Stimulated activated CD4-positive, alpha-beta T cell treated with anti-CD3 and anti-CD28 coated beads, Interleukin-2, amount 100 ng/mL, for 24 hours (primary cell): ENCODE results near the gene PDCD1LG2.
A peak's percentile ranks its signal among the peaks of the same experiment; 100 is the strongest.
"Not testable (repeated sequence)": the region's sequence is repeated elsewhere in the genome, so short reads cannot be mapped to it uniquely, and the experiment has no call there.

Experiments used
- DNase-seq, 2 donors: peaks; one replicate each; pipeline ENCODE4 v3.0.0-alpha.2; 2020

Gene PDCD1LG2

GRCh38 chr9:5510360-5510931 is at the start of gene PDCD1LG2:
PDCD1LG2 (plus strand) TSS chr9:5510531; CDS start chr9:5522547, 12,016 bp downstream.
- DNase-seq: peak; percentile 64 to 74

DNA sequence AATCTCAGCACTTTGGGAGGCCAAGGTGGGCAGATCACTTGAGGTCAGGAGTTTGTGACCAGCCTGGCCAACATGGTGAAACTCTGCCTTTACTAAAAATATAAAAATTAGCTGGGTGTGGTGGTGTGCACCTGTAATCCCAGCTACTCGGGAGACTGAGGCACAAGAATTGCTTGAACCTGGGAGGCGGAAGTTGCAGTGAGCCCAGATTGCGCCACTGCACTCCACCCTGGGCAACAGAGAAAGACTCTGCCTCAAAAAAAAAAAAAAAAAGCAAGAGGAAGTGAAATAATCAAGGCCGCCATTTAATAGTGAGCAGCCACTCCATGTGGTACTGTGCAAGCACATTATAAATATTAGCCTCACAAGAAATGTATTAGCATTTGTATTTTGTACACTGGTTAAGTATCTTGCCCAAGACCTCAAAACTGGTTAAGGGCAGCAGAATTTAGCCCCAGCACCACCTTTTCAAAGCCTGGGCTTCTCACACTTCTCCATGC is 45.5 kb upstream of the PDCD1LG2 start:
- DNase-seq: not testable (repeated sequence)

- DNase-seq: no peak
These were observed 44.3 kb upstream of the PDCD1LG2 start for GRCh38 chr9:5466005-5466404.

DNA sequence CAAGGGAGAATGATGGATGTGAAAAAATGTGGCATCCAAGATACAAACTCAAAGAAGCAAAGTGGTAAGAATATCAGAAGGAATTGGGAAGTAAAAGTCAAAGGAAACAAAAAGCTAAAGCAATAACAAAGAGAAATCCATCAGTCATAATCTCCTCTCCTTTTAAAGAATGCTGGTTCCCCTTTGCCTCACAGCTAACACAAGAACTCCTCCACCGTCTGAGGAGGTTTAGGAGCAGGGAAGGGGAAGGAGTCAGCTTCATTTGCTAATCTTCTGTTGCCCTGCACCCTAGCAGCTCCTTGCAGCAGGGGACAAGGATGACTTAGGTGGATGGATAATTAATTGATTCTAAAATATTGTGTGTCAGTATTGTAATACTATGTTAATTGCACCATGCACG is 43.6 kb upstream of the PDCD1LG2 start:
- no peak for DNase-seq

- no peak for DNase-seq
These were observed 41.5 kb upstream of the PDCD1LG2 start for GRCh38 chr9:5468850-5469249.

GRCh38 chr9:5470122-5470521 is 40.2 kb upstream of the PDCD1LG2 start:
- DNase-seq: no peak

GRCh38 chr9:5470816-5471215 is 39.5 kb upstream of the PDCD1LG2 start:
- DNase-seq: no peak

GRCh38 chr9:5475611-5476010 is 34.7 kb upstream of the PDCD1LG2 start:
- DNase-seq: not testable (repeated sequence)

DNA sequence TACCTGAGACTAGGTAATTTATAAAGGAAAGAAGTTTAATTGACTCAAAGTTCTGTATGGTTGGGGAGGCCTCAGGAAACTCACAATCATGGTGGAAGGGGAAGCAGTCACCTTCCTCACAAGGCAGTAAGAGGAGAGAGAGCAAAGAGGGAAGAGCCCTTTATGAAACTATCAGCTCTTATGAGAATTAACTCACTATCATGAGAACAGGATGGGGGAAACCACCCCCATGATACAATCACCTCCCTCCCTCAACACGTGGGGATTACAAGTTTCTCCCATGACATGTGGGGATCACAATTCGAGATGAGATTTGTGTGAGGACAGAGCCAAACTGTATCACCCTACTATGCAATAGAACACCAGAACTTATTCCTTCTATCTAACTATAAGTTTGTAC is 32.1 kb upstream of the PDCD1LG2 start:
- no peak for DNase-seq

DNA sequence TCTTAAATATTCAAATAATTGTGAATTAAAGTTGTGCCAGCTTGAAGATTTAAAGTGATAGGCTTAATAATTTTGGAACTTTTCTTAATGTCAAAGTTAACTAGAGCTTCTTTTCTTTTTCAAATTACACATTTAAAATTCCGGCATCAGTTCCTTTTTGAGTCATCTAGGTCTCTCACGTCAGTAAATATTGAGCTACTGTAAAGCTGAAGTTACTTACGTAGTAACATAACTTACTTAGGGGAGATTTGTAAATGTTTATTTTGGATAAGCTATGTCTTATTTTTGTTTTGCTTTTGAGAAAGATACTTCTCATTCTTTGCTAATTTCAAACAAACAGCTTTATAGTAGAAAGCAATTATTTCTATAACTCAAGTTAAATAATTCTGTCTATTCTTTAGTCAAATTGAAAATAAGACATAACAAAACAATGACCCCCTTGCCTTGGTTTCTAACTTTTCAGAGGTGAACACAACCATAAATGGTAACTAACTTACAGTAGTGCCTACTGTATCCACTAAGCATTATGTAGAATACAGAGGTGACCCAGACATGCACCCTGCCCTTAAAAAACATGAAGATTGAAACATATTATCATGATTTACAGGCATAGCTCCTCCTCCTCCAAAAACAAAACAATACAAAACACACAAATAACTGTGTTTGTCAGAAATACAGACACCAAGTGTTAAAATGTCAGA is 30.2 kb upstream of the PDCD1LG2 start:
- DNase-seq: no peak

- DNase-seq: no peak
These were observed 29.4 kb upstream of the PDCD1LG2 start for GRCh38 chr9:5480919-5481318.

DNA sequence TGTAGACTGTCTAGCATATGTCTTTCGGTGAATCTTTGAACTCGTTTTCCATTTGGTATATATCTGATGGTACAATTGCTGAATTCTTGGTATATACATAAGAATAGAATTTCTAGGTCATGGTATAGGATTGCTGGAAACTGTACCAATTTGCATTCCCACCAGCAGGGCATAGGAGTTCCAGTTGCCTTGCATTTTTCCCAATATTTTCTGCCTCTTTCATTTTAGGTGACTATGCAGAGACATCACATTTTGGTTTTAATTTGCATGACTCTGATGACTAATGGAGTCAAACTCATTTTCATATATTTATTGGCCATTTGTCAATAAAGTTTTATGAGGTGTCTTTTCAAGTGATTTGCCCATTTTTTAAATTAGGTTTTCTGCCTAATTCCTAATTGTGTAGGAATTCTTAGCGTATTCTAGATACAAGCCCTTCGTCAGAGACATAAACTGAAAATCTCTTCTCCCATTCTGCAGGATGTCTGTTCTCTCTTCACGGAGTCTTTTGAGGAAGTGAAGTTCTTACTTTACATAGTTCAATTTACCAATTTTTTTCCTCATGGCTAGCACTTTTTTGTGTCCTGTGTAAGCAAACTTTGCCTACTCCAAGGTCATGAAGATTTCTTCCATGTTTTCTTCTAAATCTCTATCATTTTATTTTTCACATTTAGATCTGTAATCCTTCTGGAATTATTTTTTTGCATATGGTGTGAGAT is 28.9 kb upstream of the PDCD1LG2 start:
- no peak for DNase-seq

DNA sequence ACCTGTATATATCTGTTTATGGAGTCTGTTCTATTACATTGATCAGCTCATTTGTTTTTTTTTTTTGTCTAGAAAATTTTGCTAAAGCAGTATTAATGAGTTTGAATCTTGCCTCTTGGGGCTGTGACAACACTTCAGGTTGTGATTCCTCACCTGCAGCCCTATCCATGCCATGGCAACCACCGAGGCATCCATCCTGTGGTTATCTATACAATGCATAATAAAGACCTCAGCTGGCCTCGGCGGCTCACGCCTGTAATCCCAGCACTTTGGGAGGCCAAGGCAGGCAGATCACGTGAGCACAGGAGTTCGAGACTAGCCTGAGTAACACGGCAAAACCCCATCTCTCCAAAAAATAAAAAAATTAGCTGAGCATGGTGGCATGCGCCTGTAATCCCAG is 28.1 kb upstream of the PDCD1LG2 start:
- DNase-seq: no peak

- DNase-seq: no peak
These were observed 27.0 kb upstream of the PDCD1LG2 start for GRCh38 chr9:5483306-5483705.

DNA sequence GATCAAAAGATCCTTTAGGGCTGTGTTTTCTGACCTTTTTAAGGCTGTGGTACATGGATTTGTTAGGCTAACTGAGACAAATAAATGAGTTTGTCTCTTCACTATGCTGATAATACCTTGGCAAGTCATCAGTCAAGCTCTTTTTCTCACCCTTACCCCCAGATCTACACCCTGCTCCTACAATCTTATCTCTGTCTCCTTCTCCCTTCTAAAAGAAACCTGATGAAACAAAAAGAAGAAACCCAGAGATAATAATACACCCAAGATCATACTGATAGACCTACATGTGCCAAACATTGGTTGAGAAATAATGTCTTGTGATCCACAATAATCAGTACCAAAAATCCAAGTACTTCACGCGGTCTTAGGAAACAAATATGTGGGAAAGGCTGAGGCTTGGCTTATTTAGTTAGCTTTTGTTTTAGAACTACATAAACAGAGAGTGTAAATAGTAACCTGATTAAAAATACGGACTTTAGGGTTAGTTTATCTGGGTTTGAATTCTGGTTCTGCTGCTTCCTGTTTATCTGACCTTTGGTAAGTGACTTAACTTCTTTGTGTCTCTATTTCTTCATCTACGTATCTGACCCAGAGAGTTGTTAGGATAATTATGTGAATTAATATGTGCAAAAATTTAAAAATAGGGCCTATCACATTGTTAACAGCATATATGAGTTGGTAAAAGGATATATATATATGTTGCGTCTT is 24.8 kb upstream of the PDCD1LG2 start:
- DNase-seq: no peak

GRCh38 chr9:5486988-5487387 is 23.3 kb upstream of the PDCD1LG2 start:
- no peak for DNase-seq

DNA sequence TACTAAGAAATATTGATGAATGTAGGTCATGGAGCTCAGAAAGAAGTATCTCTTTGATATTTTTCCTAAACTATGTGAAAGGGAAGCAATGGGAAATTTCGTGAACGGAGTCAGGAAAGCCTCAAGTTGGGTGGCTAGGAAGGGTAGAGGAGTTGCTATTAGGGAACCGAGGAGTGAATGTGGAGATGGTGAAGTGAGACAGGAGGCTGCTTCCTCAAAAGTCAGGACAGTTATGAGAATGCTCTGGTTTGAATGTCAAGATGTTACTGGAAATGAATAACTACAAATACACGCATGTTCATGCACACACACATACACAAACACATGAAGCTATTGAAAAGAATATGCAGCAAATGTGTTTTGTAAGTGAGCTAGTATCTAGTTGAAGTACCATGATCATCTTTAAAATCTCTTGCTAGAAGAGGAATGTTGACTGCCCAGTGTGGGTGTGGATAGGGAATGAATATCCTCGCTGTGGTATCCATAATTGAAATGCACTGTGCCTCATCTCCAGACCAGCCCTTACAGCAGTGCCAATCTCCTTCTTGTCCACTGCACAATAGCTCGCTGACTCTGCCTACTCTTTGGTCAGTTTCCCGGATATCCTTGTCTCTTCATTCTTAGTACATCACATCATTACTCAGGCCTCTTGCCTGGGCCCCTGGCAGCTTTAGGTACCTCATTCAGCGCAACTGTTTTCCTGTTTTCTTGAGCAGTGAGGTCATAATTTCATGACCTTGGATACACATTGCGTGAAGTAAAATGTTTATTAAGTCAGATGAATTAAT is 21.9 kb upstream of the PDCD1LG2 start:
- no peak for DNase-seq

GRCh38 chr9:5489630-5490490 is 20.5 kb upstream of the PDCD1LG2 start:
- DNase-seq: no peak

DNA sequence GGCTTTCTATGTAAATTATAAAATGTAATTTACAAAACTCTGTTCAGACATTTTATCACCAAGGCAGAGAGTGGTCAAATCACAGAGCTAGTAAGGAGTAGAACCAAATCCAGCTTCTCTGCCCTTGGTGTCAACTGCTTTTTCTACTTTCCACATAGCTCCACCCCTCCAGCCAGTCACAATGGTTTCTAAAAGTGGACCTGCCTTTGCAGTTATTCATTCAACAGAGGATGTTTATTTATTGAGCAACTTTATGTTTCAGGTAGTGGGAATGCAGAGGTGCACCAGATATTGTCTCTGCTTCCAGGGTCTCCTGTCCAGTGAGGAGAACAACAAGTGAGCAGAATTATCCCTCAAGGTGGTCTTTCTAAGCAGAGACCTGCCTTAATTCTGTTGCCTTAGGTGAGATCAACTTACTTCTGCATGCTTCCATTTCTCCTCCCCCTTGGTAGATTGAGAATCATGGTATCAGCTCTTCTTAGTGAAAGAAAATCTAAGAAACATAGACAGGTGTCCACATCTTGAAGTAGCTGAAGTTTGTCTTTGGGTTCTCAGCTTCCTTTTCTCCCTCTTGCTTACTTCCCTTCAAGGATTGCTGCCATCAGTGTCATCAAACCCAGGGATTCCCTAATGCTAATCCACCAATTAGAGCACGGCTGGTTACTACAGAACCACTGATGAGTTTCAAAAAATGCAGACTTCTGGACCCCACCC is 17.2 kb upstream of the PDCD1LG2 start:
- DNase-seq: no peak

DNA sequence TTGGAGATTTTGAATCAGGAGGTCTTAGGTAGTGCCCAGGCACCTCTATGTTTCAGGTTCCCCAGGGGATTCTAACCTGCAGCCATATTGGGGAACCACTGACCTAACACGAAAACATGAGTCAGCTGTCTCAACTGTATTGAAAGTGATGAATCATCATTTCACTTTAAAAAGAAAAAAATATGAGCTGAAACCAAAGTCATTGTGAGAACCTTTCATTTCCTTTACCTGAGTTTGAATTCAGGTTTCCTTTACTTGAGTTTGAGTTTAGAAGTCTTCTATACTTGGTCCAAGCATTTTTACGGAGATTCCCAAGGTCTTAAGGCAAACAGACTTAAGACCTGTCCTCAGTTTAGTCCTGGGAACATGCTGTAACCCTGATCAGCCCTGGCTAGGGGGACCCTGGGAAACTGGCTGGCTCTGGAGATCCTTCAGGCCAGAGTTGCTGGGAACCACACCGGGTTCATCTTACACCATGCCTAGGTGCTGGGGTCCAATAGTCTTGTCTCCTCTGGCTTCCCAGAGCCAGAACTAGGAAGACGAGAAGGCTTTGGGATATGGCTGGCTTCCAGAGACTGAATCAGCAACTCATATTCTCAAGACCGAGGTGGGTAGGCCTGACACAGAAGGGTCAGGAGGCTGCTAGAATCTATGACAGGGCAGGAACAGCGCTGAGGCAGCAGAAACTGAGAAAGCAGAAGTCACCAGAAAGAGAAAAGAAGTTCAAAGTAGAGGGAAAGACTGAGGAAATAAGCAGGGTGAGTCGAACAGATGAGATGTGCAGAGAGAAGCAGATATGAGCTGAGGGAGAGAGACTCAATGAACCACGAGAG is 16.4 kb upstream of the PDCD1LG2 start:
- peak; percentile 37 to 40 for DNase-seq
